Middle frontal gyrus (tissue), 1 donor: ENCODE data around the gene EIF4A3.

Experiments
- DNase-seq: peaks from one replicate; pipeline ENCODE4 v3.0.0-alpha.2; 2015; ENCODE audit warnings: low spot score; ENCODE audit errors: extremely low spot score

Gene EIF4A3

DNA sequence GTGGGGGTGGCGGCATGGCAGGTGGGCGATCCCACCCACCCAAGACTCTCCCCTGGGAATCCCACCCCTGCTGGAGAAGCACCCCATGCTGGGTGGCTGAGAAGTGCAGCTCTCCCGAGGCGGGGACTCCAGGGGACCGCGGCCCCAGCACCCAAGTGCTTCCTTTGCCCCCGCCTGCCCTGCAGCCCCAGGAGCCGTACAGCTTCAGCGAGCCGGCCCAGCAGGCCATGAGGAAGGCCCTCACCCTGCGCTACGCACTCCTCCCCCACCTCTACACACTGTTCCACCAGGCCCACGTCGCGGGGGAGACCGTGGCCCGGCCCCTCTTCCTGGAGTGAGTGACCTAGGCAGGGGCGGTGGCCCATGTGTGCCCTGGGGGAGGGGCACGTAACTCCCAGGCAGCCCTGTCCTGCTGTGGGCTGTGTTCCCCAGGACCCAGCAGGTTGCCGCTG lies 33.9 kb downstream of the EIF4A3 start:
- no peak for DNase-seq

DNA sequence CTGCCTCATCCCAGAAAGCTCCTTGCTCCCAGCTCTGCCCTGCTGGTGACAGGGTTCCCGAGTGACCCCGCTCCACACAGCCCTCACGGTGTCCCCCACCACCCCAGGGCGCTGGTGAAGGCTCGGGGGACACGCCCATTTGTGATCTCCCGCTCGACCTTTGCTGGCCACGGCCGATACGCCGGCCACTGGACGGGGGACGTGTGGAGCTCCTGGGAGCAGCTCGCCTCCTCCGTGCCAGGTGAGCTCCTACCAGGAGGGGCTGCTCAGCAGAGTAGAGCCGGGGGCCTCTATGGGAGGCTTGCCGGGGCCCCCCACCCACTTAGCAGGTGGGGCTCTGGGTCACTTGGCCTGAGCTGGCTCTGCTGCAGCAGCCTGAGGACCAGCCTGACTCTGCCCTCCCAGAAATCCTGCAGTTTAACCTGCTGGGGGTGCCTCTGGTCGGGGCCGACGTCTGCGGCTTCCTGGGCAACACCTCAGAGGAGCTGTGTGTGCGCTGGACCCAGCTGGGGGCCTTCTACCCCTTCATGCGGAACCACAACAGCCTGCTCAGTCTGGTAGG lies 34.4 kb downstream of the EIF4A3 start:
- DNase-seq, result no peak

DNA sequence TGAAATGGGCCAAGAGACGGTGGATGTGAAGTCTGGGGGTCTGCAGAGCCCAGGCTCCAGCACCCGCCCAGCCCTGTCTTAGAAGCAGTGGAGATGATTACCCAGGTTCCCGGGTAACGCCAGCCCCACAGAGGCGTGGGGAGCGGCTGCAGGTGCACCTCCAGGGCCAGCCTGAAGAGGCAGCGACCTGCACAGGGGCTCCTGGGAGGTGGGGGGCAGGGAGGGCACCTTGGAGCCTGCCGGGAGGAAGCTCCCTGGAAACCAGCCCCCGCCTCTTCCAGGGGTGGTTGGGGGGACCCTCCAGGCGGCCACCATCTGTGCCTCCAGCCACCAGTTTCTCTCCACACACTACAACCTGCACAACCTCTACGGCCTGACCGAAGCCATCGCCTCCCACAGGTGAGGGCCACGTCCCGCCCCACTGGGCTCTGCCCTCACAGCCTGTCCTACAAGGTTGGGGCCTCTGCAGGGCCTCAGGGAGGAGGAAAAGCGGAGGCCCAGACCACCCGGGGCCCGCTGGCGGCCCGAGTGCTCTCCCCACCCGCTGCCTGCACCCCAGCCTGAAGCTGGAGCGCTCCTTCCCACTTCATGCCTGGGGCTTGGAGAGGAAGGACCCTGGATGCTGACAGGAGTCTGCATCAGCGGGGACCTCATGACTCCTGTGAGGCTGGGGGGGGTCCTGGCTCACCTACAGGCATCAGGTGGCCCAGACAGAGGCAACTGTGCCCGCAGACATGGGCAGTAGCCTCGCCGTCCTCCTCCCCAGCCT lies 35.0 kb downstream of the EIF4A3 start:
- DNase-seq, result no peak

DNA sequence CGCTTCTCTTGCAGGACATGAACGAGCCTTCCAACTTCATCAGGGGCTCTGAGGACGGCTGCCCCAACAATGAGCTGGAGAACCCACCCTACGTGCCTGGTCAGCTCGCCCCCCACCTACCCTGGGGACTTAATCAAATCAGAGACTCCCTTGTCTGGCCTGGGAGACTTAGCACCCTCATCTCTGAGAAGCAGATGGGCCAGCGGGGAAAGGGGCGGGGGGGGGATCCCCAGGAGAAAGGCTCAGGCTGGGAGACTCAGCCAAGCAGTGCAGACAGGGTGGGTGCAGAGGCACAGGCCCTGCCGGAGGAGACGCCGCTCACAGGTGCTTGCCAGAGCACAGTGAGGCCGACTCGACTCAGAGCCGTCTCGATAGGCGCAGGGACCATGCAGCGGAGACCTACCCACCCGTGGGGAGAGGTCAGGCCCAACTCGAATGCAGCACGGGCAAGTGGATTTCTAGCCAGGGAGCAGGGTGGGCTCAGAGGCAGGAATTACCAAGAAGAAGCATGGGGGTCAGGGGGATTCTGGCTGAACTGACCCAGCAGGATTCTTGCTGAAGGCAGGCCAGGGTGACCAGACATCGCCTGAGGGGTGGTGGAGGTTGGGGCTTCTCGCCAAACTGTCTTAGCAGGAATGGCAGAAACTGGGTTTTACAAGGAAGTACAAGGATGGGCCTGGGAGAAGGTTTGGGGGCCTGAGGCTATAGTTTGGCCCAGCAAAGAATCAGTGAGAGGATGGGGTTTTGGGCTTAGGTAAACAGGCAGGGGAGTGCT lies 35.8 kb downstream of the EIF4A3 start:
- DNase-seq, result no peak

DNA sequence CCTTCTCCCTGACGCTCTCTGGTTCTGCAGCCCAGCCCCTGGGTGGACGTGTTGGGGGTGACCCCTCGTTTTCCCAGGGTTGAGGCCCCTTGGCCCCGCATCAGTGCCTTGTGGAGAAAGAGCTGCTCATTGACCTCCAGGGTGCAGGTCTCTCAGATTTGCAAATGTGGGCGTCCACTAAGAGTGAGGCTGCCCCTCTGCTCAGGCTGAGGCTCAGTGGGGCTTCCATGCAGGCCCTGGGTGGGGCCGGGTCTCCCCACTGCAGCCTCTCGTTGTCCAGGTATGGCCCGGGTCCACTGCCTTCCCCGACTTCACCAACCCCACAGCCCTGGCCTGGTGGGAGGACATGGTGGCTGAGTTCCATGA lies 36.5 kb downstream of the EIF4A3 start:
- DNase-seq, result no peak

DNA sequence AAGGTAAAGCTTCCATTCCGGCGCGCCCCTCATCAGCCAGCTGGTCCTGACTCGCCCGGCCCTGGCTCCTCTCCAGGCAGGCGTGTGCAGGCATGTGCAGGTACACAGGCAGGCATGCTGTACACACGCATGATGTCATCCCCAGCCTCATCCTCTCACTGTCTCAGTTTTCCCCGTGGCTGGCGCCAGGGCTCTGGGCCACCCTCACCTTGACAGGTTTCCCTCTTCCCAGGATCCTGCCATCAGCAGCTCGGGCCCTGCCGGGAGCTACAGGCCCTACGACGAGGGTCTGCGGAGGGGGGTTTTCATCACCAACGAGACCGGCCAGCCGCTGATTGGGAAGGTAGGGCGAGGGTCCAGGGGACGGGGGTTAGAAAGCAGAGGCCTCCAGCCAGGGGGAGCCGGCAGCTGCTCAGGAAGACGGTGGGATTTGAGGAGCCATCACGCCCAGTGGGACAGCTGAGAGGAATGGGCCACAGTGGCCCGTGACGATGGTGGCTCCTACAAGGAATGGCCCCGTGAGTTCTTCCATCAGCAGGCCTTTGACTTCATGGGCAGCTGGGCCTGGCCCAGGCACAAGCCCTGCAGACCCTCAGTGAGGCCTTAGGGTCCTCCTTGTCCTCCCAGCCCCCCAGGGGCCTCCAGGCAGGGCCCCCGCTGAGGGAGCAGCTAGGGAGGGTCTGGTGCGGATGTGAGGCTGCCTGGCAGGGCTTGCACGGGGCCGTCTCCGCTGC lies 37.0 kb downstream of the EIF4A3 start:
- no peak for DNase-seq

DNA sequence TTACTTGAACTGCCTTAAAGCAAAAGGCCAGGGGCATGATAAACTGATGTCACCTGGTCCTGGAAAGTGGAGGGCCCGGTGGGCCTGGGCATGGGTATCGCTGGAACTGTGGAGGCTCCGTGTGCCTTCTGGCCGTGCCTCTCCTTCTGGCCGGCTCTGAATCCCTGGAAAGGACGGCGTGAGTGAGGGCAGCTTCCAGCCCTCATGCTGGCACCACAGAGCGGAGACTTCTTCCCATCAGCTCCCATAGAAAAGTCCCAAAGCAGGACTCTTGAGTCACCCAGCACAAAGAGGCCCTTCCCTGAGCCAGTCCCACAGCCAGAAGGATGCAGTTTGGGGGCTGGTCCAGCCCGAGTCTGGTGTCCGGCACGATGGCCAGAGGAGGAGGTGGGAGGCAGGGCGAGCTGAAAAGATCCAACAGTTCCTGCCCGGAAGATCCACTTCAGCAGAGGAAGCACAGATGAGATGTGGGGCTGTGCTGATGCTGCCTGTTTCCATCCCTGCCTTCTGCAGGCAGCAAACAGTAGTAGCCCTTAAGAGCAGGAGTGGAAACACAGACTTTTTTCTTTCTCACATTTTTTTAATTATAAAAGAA lies 37.8 kb downstream of the EIF4A3 start:
- DNase-seq, result no peak

DNA sequence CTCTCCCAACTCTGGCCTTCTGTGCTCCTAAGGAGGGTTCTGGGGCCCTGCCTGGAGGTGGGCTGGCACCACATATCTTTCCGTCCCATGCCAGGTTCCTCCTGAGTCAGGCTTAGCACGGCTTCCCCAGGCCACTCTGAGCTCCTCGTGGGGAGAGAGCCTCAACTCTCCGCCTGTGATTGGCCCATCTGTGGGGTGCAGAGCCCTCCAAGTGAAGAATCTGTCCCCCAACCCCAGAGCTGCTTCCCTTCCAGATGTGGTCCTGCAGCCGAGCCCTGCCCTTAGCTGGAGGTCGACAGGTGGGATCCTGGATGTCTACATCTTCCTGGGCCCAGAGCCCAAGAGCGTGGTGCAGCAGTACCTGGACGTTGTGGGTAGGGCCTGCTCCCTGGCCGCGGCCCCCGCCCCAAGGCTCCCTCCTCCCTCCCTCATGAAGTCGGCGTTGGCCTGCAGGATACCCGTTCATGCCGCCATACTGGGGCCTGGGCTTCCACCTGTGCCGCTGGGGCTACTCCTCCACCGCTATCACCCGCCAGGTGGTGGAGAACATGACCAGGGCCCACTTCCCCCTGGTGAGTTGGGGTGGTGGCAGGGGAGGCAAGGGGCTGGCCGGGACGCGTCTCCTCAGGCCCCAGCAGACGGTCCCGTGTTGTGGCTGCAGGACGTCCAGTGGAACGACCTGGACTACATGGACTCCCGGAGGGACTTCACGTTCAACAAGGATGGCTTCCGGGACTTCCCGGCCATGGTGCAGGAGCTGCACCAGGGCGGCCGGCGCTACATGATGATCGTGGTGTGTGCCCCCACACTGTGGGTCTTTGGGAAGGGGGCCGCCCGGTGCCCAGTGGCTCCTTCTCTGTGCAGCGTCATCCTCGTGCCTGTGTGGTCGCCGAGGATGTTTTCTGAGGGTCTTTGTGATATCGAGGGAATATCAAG lies 38.6 kb downstream of the EIF4A3 start:
- no peak for DNase-seq

DNA sequence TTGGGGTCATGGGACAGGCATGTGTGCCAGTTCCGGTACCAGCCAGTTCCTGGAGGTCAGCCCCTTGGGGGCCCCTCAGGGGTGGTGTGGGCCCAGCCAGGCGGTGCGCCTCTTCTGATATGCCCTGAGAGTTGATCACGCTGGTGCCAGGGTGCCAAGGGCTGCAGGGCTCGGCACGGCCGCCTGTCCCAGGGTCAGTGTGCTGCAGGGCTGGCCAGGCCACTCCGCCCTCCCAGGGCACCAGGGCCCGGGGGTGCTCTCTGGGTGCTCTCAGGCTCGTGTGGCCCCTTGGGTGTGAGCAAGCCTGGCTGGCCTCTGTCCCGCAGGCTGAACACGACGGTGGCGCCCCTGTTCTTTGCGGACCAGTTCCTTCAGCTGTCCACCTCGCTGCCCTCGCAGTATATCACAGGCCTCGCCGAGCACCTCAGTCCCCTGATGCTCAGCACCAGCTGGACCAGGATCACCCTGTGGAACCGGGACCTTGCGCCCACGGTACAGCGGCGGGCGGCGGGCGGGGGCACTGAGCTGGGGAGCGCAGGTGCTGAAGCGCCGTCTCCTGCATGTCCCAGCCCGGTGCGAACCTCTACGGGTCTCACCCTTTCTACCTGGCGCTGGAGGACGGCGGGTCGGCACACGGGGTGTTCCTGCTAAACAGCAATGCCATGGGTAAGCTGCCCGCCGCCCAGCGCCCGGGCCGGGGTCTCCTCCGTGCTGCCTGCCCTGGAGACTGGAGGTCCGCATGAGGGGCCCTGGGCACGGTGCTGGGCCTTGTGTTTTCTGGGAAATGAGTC lies 39.5 kb downstream of the EIF4A3 start:
- DNase-seq, result no peak

DNA sequence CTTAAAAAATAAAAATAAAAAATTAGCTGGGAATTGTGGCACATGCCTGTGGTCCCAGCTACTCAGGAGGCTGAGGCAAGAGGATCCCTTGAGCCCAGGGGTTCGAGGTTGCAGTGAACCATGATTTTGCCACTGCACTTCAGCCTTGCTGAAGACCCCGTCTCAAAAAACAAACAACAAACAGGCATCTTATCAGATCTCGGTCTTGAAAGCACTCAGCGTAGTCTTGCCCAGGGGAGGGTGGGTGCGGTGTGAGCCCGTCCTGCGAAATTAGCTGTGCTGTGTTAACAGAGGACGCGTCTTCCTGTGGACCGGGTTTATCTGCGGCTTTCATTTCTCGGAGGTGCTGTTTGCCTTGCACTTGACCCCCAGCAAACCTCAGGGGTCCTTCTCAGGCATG lies 40.2 kb downstream of the EIF4A3 start:
- no peak for DNase-seq

DNA sequence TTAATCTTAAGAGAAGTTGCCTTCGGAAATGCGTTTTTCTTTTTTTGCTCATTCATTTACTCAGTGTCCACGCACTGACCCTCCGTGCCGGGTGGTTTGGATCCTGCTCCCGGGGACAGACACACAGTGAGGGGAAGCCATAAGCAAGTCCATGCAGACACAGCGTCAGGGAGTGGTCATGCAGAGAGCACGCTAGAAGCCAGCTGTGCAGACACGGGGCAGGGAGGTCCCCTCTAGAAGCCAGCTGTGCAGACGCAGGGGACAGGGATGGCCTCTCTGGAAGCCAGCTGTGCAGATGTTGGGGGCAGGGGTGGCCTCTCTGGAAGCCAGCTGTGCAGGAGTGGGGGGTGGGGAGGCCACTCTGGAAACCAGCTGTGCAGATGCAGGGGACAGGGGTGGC lies 40.8 kb downstream of the EIF4A3 start:
- no peak for DNase-seq

DNA sequence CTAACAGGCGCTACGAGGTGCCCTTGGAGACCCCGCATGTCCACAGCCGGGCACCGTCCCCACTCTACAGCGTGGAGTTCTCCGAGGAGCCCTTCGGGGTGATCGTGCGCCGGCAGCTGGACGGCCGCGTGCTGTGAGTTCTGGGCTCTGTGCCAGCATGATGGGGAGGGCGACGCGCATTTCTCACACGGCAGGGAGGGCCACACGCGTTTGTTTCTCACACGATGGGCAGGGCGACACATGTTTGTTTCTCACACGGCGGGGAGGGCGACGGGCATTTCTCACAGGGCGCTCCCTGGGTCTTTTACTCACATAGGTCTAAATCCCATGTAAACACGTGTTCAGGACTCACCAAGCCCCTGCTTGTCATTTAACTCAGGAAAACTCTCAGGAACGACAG lies 41.2 kb downstream of the EIF4A3 start:
- DNase-seq, result no peak

DNA sequence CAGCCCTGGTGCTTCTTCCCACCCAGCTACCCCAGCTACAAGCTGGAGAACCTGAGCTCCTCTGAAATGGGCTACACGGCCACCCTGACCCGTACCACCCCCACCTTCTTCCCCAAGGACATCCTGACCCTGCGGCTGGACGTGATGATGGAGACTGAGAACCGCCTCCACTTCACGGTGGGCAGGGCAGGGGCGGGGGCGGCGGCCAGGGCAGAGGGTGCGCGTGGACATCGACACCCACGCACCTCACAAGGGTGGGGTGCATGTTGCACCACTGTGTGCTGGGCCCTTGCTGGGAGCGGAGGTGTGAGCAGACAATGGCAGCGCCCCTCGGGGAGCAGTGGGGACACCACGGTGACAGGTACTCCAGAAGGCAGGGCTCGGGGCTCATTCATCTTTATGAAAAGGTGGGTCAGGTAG lies 42.0 kb downstream of the EIF4A3 start:
- no peak for DNase-seq

DNA sequence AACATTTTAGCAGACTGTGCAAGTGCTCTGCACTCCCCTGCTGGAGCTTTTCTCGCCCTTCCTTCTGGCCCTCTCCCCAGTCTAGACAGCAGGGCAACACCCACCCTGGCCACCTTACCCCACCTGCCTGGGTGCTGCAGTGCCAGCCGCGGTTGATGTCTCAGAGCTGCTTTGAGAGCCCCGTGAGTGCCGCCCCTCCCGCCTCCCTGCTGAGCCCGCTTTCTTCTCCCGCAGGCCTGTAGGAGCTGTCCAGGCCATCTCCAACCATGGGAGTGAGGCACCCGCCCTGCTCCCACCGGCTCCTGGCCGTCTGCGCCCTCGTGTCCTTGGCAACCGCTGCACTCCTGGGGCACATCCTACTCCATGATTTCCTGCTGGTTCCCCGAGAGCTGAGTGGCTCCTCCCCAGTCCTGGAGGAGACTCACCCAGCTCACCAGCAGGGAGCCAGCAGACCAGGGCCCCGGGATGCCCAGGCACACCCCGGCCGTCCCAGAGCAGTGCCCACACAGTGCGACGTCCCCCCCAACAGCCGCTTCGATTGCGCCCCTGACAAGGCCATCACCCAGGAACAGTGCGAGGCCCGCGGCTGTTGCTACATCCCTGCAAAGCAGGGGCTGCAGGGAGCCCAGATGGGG lies 42.5 kb downstream of the EIF4A3 start:
- DNase-seq, result no peak

DNA sequence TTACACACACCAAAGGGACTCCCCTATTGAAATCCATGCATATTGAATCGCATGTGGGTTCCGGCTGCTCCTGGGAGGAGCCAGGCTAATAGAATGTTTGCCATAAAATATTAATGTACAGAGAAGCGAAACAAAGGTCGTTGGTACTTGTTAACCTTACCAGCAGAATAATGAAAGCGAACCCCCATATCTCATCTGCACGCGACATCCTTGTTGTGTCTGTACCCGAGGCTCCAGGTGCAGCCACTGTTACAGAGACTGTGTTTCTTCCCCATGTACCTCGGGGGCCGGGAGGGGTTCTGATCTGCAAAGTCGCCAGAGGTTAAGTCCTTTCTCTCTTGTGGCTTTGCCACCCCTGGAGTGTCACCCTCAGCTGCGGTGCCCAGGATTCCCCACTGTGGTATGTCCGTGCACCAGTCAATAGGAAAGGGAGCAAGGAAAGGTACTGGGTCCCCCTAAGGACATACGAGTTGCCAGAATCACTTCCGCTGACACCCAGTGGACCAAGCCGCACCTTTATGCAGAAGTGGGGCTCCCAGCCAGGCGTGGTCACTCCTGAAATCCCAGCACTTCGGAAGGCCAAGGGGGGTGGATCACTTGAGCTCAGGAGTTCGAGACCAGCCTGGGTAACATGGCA lies 43.4 kb downstream of the EIF4A3 start:
- no peak for DNase-seq

DNA sequence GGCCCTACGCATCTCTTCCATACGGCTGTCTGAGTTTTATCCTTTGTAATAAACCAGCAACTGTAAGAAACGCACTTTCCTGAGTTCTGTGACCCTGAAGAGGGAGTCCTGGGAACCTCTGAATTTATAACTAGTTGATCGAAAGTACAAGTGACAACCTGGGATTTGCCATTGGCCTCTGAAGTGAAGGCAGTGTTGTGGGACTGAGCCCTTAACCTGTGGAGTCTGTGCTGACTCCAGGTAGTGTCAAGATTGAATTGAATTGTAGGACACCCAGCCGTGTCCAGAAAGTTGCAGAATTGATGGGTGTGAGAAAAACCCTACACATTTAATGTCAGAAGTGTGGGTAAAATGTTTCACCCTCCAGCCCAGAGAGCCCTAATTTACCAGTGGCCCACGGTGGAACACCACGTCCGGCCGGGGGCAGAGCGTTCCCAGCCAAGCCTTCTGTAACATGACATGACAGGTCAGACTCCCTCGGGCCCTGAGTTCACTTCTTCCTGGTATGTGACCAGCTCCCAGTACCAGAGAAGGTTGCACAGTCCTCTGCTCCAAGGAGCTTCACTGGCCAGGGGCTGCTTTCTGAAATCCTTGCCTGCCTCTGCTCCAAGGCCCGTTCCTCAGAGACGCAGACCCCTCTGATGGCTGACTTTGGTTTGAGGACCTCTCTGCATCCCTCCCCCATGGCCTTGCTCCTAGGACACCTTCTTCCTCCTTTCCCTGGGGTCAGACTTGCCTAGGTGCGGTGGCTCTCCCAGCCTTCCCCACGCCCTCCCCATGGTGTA lies 44.1 kb downstream of the EIF4A3 start:
- DNase-seq, result no peak

DNA sequence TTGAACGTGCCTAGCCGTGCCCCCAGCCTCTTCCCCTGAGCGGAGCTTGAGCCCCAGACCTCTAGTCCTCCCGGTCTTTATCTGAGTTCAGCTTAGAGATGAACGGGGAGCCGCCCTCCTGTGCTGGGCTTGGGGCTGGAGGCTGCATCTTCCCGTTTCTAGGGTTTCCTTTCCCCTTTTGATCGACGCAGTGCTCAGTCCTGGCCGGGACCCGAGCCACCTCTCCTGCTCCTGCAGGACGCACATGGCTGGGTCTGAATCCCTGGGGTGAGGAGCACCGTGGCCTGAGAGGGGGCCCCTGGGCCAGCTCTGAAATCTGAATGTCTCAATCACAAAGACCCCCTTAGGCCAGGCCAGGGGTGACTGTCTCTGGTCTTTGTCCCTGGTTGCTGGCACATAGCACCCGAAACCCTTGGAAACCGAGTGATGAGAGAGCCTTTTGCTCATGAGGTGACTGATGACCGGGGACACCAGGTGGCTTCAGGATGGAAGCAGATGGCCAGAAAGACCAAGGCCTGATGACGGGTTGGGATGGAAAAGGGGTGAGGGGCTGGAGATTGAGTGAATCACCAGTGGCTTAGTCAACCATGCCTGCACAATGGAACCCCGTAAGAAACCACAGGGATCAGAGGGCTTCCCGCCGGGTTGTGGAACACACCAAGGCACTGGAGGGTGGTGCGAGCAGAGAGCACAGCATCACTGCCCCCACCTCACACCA lies 44.8 kb downstream of the EIF4A3 start:
- DNase-seq, result no peak
